Neural cell (in vitro differentiated cells): ENCODE results near the gene NDEL1.

ENCODE experiments used
- CTCF ChIP-seq: fragments of 450-650 bp; IDR thresholded peaks from 2 replicates; pipeline ENCODE4 v1.5.1; 2014; ENCODE audit warnings: antibody characterized with exemption, mild to moderate bottlenecking, moderate library complexity; ENCODE audit not compliant: poor library complexity, severe bottlenecking
- MXI1 ChIP-seq: fragments of 450-650 bp; conservative IDR thresholded peaks from 2 replicates; pipeline ENCODE4 v1.6.1; 2014; ENCODE audit warnings: antibody characterized with exemption, mild to moderate bottlenecking; ENCODE audit not compliant: poor library complexity, severe bottlenecking

- TF ChIP-seq CTCF (no peak), MXI1 (no peak)
Observed at GRCh38 chr17:8465356-8465755, 29.7 kb downstream of the NDEL1 start.
